Loucy (cell line): ENCODE results near the gene WDPCP.
"Not testable (repeated sequence)": the region's sequence is repeated elsewhere in the genome, so short reads cannot be mapped to it uniquely, and the experiment has no call there.

ENCODE experiments used
- H2AFZ ChIP-seq: fragments of 200-600 bp; sonication (generic); 2 replicates; pipeline ENCODE4 v1.6.0; 2016; ENCODE audit warnings: antibody characterized with exemption, mild to moderate bottlenecking, low read length, moderate library complexity
- H3F3A ChIP-seq: fragments of 200-600 bp; 2 replicates; pipeline ENCODE4 v1.6.0; 2016; ENCODE audit warnings: antibody characterized with exemption, low read depth, mild to moderate bottlenecking
- H3K27me3 ChIP-seq: fragments of 200-600 bp; sonication (generic); 2 replicates; pipeline ENCODE4 v1.6.1; 2014; ENCODE audit warnings: low read length, mild to moderate bottlenecking; ENCODE audit not compliant: insufficient read depth, poor library complexity, severe bottlenecking
- H3K36me3 ChIP-seq: fragments of 200-600 bp; sonication (generic); 2 replicates; pipeline ENCODE4 v1.6.1; 2016; ENCODE audit warnings: low read length; ENCODE audit not compliant: insufficient read depth
- H3K4me1 ChIP-seq: fragments of 200-600 bp; sonication (generic); 2 replicates; pipeline ENCODE4 v1.5.1; 2014; ENCODE audit warnings: low read length, mild to moderate bottlenecking; ENCODE audit not compliant: insufficient read depth, poor library complexity, severe bottlenecking
- H3K4me2 ChIP-seq: fragments of 200-600 bp; sonication (generic); 2 replicates; pipeline ENCODE4 v1.6.0; 2014; ENCODE audit warnings: antibody characterized with exemption, low read length, low read depth, mild to moderate bottlenecking; ENCODE audit not compliant: poor library complexity, severe bottlenecking
- H3K4me3 ChIP-seq: fragments of 200-600 bp; sonication (generic); 2 replicates; pipeline ENCODE4 v1.5.1; 2014; ENCODE audit warnings: low read length, mild to moderate bottlenecking, mixed read lengths; ENCODE audit not compliant: poor library complexity, severe bottlenecking
- H3K79me2 ChIP-seq: fragments of 200-600 bp; sonication (generic); 2 replicates; pipeline ENCODE4 v1.6.1; 2014; ENCODE audit warnings: low read length; ENCODE audit not compliant: insufficient read depth
- H3K9ac ChIP-seq: fragments of 200-600 bp; sonication (generic); 2 replicates; pipeline ENCODE4 v1.6.0; 2014; ENCODE audit warnings: mild to moderate bottlenecking, low read depth, low read length, moderate library complexity; ENCODE audit not compliant: poor library complexity, severe bottlenecking
- H3K9me2 ChIP-seq: fragments of 200-600 bp; sonication (generic); replicated peaks from 2 replicates; pipeline ENCODE4 v1.6.1; 2016; ENCODE audit warnings: low read depth, low read length, mixed read lengths
- H3K9me3 ChIP-seq: fragments of 200-600 bp; sonication (generic); 2 replicates; pipeline ENCODE4 v1.6.1; 2014; ENCODE audit warnings: mild to moderate bottlenecking, antibody characterized with exemption, low read length, low read depth; ENCODE audit not compliant: insufficient read depth
- H4K20me1 ChIP-seq: fragments of 200-600 bp; sonication (generic); 2 replicates; pipeline ENCODE4 v1.6.0; 2014; ENCODE audit warnings: antibody characterized with exemption, low read length, mild to moderate bottlenecking; ENCODE audit not compliant: insufficient read depth, poor library complexity, severe bottlenecking
- CTCF ChIP-seq: fragments of 200-600 bp; sonication (generic); conservative IDR thresholded peaks from 2 replicates; pipeline ENCODE4 v1.5.1; 2014; ENCODE audit warnings: mild to moderate bottlenecking, antibody characterized with exemption, low read length
- EZH2phosphoT487 ChIP-seq: fragments of 200-600 bp; IDR thresholded peaks from 2 replicates; pipeline ENCODE4 v1.6.1; 2018; ENCODE audit warnings: antibody characterized with exemption, mild to moderate bottlenecking, moderate library complexity, borderline replicate concordance

The WDPCP gene

GRCh38 chr2:63562751-63563150 lies 25.5 kb downstream of the WDPCP start:
- peaks cover 10% of the 10 kb centered on the region; the same call in 1 of the 2 replicates for H3K9me3 ChIP-seq
- no peak overlapping the region for H2AFZ ChIP-seq
- H4K20me1 ChIP-seq, result no peaks in the 10 kb centered on the region
- H3K4me2 ChIP-seq, result no peak overlapping the region
- H3F3A ChIP-seq, result no peaks in the 10 kb centered on the region
- no peaks in the 10 kb centered on the region for H3K27me3 ChIP-seq
- no peaks in the 10 kb centered on the region for H3K9me2 ChIP-seq
- no peak overlapping the region for H3K9ac ChIP-seq
- no peak overlapping the region for H3K4me3 ChIP-seq
- no peak for TF ChIP-seq EZH2phosphoT487
- TF ChIP-seq CTCF, result no peak
- H3K36me3 ChIP-seq, result no peaks in the 10 kb centered on the region; the same call in 1 of the 2 replicates
- H3K79me2 ChIP-seq, result no peaks in the 10 kb centered on the region
- H3K4me1 ChIP-seq, result no peaks in the 10 kb centered on the region

GRCh38 chr2:63558922-63559321 lies 29.4 kb downstream of the WDPCP start:
- H3K9ac ChIP-seq, H3K4me3 ChIP-seq, H3K4me2 ChIP-seq, H3K79me2 ChIP-seq, H3F3A ChIP-seq, H3K9me2 ChIP-seq, H3K27me3 ChIP-seq, H4K20me1 ChIP-seq, H3K36me3 ChIP-seq, H2AFZ ChIP-seq, H3K4me1 ChIP-seq, H3K9me3 ChIP-seq: not testable (repeated sequence)

- not testable (repeated sequence) for H3K27me3 ChIP-seq, H3K9ac ChIP-seq, H3F3A ChIP-seq, H3K79me2 ChIP-seq, H3K9me2 ChIP-seq, H2AFZ ChIP-seq, H3K4me1 ChIP-seq, H4K20me1 ChIP-seq, H3K4me3 ChIP-seq, H3K36me3 ChIP-seq, H3K9me3 ChIP-seq, H3K4me2 ChIP-seq
Measured at GRCh38 chr2:63557819-63558218, 30.5 kb downstream of the WDPCP start.

- Histone ChIP-seq H2AFZ (no peak overlapping the region), H3K79me2 (no peaks in the 10 kb centered on the region), H3K4me3 (no peak overlapping the region), H3F3A (no peaks in the 10 kb centered on the region), H3K9ac (no peak overlapping the region), H3K9me2 (no peaks in the 10 kb centered on the region), H3K4me1 (peaks cover 10% of the 10 kb centered on the region), H3K36me3 (no peaks in the 10 kb centered on the region), H4K20me1 (no peaks in the 10 kb centered on the region), H3K27me3 (no peaks in the 10 kb centered on the region), H3K4me2 (no peak overlapping the region), H3K9me3 (no peaks in the 10 kb centered on the region)
- TF ChIP-seq CTCF, result no peak
- TF ChIP-seq EZH2phosphoT487, result no peak
Measured at GRCh38 chr2:63555931-63556330, 32.3 kb downstream of the WDPCP start.
